ENCODE results near the gene OR2T4. TPM values are rescaled to one million over a fixed set of nuclear protein-coding genes. Genes with fewer than 3 reads are reported as not detected.

Gene OR2T4
- polyA plus RNA-seq, 1 donor from 2014 or later: not detected

- TF ChIP-seq CTCF (IDR thresholded peaks at IDR 0.05; ENCODE audit: poor library complexity, severe bottlenecking) (no peak), MXI1 (conservative IDR thresholded peaks at IDR 0.05; ENCODE audit: poor library complexity, severe bottlenecking) (no peak), POLR2AphosphoS5 (IDR thresholded peaks at IDR 0.05) (no peak), SMC3 (conservative IDR thresholded peaks at IDR 0.05; ENCODE audit: poor library complexity) (no peak)
- Histone ChIP-seq H3K27ac (ENCODE audit: low read length) (no peak overlapping the region), H3K79me2 (replicated peaks; ENCODE audit: insufficient read depth, low read length) (no peaks in the 10 kb centered on the region), H2AFZ (ENCODE audit: low read depth, low read length) (no peak overlapping the region), H4K20me1 (ENCODE audit: insufficient read depth) (no peaks in the 10 kb centered on the region), H3K27me3 (ENCODE audit: insufficient read depth, low read depth, low read length) (no peaks in the 10 kb centered on the region), H3K9me3 (ENCODE audit: low read length) (peaks cover 9% of the 10 kb centered on the region), H3F3A (ENCODE audit: insufficient read depth, low read length, poor library complexity, severe bottlenecking) (no peaks in the 10 kb centered on the region), H3K9ac (ENCODE audit: low read length) (no peak overlapping the region), H3K4me2 (ENCODE audit: low read length) (no peak overlapping the region), H3K9me2 (ENCODE audit: insufficient read depth, low read length) (no peaks in the 10 kb centered on the region), H3K4me3 (ENCODE audit: low read length) (no peak overlapping the region), H3K36me3 (ENCODE audit: insufficient read depth, low read length) (no peaks in the 10 kb centered on the region)
These were observed 5.1 kb downstream of the OR2T4 start for GRCh38 chr1:248366609-248367008.

- H3K9ac ChIP-seq (ENCODE audit: low read length): no peak overlapping the region
- no peaks in the 10 kb centered on the region for H3K9me3 ChIP-seq (ENCODE audit: low read length)
- no peaks in the 10 kb centered on the region for H3F3A ChIP-seq (ENCODE audit: insufficient read depth, low read length, poor library complexity, severe bottlenecking)
- no peak for TF ChIP-seq EP300 (conservative IDR thresholded peaks at IDR 0.05; ENCODE audit: poor library complexity, severe bottlenecking)
- TF ChIP-seq RAD21 (conservative IDR thresholded peaks at IDR 0.05): no peak
- no peak for TF ChIP-seq REST (IDR thresholded peaks at IDR 0.05; ENCODE audit: borderline replicate concordance)
- no peak for TF ChIP-seq POLR2AphosphoS5 (IDR thresholded peaks at IDR 0.05)
- no peak for TF ChIP-seq CTCF (IDR thresholded peaks at IDR 0.05; ENCODE audit: poor library complexity, severe bottlenecking)
- no peak for TF ChIP-seq SMC3 (conservative IDR thresholded peaks at IDR 0.05; ENCODE audit: poor library complexity)
- no peak for TF ChIP-seq MXI1 (conservative IDR thresholded peaks at IDR 0.05; ENCODE audit: poor library complexity, severe bottlenecking)
- no peak for TF ChIP-seq TAF1 (IDR thresholded peaks at IDR 0.05; ENCODE audit: low read depth)
- no peak for TF ChIP-seq EZH2 (IDR thresholded peaks at IDR 0.05; ENCODE audit: borderline replicate concordance, insufficient read depth, low read length, poor library complexity, severe bottlenecking)
- H3K4me3 ChIP-seq (ENCODE audit: low read length): no peak overlapping the region
- H2AFZ ChIP-seq (ENCODE audit: low read depth, low read length): no peak overlapping the region
- H3K27ac ChIP-seq (ENCODE audit: low read length): no peak overlapping the region
- no peaks in the 10 kb centered on the region for H4K20me1 ChIP-seq (ENCODE audit: insufficient read depth)
- H3K4me2 ChIP-seq (ENCODE audit: low read length): no peak overlapping the region
- H3K27me3 ChIP-seq (ENCODE audit: insufficient read depth, low read depth, low read length): no peaks in the 10 kb centered on the region
- H3K79me2 ChIP-seq (replicated peaks; ENCODE audit: insufficient read depth, low read length): no peaks in the 10 kb centered on the region
- H3K36me3 ChIP-seq (ENCODE audit: insufficient read depth, low read length): no peaks in the 10 kb centered on the region
- no peaks in the 10 kb centered on the region for H3K9me2 ChIP-seq (ENCODE audit: insufficient read depth, low read length)
These were observed 10.9 kb downstream of the OR2T4 start for GRCh38 chr1:248372394-248372793.
